ENCODE measurements around the gene SETDB2. TPM values are rescaled to one million over a fixed set of nuclear protein-coding genes. Genes with fewer than 3 reads are reported as not detected.
A peak's percentile ranks its signal among the peaks of the same experiment; 100 is the strongest.

SETDB2 gene
- total RNA-seq, 1 experiment from 2014 or later = 6.7 TPM

DNA sequence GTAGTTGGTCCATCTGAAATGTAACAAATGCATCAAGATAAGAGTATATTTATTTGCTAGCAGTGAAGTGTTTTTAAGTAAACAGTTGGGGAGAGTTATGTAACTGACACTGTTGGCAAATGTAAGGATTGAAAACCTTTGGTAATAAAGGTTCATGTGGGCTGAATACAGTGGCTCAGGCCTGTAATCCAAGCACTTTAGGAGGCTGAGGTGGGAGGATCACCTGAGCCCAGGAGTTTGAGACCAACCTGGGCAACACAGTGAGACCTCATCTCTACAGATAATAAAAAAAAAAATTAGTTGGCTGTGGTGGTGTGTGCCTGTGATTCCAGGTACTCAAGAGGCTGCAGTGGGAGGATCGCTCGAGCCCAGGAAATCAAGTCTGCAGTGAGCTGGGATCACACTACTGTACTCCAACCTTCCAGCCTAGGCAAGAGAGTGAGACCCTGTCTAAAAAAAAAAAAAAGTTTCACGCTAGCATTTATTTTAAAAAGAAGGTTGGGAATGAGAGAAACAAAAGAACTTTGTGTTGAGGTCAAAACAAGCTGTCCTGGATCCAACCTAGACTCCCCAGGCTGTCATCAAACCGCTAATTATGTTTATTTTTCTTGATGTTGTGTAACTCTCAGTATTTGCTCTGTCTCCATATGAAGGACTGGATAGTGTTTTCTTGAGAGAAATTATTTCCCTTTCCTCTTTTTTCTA, 20.7 kb downstream of the SETDB2 start:
- peak; percentile 66 for DNase-seq (ENCODE audit: low spot score)

GRCh38 chr13:49466292-49466838, 22.3 kb downstream of the SETDB2 start:
- DNase-seq (ENCODE audit: low spot score) = no peak

DNA sequence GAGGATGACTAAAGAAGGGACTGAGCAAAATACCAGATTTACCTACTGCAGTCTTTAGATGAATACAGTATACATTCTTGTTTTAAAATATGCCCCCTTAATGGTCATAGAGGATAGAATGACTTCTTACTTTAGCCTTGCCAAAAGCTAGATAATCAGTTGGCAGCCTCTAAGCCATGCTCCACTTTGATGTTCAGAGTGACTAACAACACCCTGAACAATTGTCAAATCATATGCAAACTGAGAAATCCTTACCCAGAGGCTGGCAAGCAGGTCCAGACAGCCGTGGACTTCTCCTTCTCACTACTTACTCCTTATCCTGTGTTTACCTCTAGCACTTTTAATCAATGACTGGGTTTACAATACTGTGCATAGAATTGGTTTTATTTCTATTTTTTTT, 28.1 kb downstream of the SETDB2 start:
- DNase-seq (ENCODE audit: low spot score) = no peak

DNA sequence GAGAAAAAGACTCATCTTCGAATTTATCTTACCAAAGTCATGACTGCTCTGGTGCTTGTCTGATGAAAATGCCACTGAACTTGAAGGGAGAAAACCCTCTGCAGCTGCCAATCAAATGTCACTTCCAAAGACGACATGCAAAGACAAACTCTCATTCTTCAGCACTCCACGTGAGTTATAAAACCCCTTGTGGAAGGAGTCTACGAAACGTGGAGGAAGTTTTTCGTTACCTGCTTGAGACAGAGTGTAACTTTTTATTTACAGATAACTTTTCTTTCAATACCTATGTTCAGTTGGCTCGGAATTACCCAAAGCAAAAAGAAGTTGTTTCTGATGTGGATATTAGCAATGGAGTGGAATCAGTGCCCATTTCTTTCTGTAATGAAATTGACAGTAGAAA, 32.5 kb downstream of the SETDB2 start:
- no peak for DNase-seq (ENCODE audit: low spot score)

- DNase-seq (ENCODE audit: low spot score) = no peak
Observed at GRCh38 chr13:49481788-49482187, 37.7 kb downstream of the SETDB2 start.

DNA sequence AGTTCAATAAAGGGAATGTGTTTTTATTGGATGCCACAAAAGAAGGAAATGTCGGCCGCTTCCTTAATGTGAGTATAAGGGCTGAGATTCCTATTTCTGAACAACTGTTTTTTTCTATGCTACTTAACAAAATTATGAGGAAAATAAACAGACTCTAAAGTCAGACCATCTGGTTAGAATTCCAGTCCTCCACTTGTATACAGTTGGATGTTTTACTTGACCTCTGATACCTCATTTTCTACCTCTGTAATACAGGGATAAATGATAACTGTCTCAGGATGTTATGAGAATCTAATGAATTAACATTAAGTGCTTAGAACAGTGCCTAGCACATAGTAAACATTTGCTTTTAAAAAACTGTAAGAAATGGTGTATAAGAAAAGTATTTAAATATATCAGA, 44.5 kb downstream of the SETDB2 start:
- no peak for DNase-seq (ENCODE audit: low spot score)

DNA sequence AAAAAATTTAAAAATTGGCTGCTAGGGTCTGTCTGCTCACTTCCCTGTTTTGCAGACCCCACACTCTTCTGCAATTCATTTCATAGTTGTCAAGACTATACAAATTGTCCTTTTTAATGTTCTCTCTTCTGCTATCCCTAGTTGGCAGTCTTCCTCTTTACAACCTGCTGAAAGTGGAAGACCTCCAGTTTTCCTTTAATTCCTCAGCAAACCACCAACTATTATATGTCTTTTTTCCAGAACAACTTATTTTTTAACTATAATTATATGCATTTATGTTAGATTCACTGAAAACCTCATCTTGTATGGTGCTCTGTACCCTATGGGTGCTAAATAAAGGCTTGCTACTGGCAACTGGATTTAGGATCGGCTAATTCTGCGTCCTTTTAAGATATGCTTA, 50.6 kb downstream of the SETDB2 start:
- no peak for DNase-seq (ENCODE audit: low spot score)

DNA sequence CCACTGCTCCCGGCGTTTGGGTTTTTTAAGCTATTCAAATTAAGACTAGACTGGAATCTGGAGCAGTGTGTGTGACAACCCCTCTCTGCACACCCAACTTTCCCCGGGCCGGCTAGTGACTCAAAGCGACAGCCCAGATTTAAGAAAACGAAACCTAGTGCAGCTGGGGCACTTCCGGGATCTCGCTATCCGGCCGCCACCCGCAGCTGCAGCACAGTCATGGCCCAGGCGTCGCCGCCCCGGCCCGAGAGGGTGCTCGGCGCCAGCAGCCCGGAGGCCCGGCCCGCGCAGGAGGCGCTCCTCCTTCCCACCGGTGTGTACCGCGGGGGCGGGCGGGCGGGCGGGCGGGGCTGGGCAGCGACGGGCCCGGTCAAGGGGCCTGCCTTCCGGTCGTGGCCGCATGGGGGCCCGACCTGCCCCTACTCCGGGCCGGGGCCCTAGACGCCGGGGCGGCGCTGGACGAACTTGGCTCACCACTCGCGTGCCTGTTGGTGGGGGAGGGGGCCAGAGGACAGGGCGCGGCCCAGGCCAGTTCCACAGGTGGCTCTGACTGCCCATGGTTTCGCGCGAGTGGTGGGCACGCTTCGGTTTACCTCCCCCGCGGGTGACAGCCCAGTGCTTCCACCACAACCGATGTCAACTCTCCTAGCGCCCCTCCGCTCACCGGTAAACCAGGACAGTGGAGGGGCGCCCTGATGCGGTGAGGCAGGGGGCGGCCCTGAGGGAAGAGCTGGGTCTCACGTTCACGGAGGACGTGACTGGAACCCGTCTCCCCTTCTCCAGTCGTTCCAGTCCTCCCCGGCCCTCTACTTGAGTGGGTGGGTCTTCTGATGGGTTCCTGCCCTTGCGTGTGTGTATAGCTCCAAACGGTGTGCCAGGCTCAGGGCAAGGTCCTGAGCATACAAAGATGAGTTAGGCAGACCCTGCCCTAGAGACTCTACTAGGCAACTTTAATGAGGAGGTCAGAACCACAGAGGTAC, 52.0 kb downstream of the SETDB2 start, which contains the start of gene PHF11:
PHF11 (plus strand) TSS at position 171 of the 980 bp plus-strand sequence; CDS start at position 220, 49 bp downstream.
- peak; percentile 59 for DNase-seq (ENCODE audit: low spot score)

DNA sequence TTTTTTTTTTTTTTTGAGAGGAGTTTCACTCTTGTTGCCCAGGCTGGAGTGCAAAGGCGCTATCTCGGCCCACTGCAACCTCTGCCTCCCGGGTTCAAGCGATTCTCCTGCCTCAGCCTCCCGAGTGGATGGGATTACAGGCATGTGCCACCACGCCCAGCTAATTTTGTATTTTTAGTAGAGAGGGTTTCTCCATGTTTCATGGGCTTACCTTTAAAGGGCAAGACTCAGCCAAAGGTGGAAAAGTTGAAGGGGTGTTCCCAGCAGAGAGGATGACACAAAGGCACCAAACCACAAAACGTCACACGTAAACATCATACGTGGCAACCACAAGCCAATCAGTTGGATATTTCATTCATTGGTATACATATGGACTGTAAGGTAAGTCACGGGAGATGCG, 52.8 kb downstream of the SETDB2 start:
- DNase-seq (ENCODE audit: low spot score) = peak; percentile 17

DNA sequence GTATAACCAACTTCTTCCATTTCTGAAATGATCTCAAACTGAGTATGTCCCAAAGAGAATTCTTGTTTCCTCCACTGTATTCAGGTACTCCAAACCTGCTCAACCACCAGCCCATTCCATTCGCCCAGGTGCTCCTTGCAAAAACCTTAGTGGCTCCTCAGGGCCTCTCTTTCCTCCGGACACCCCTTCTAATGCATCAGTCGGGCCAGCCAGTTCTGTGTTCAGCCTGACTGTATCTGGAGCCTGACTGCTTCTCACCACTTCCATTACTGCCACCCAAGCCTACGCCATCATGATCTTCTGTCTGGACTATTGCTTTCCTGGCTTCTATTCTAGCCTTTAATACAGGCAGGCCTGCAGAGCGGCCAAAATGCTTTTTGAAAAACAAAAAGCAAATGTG, 53.2 kb downstream of the SETDB2 start:
- DNase-seq (ENCODE audit: low spot score) = no peak

- no peak for DNase-seq (ENCODE audit: low spot score)
Observed at GRCh38 chr13:49498206-49498605, 54.1 kb downstream of the SETDB2 start.

GRCh38 chr13:49499889-49500660, 56.0 kb downstream of the SETDB2 start:
- DNase-seq (ENCODE audit: low spot score) = peak; percentile 59

- DNase-seq (ENCODE audit: low spot score) = peak; percentile 14
Observed at GRCh38 chr13:49502954-49503353, 58.9 kb downstream of the SETDB2 start.

DNA sequence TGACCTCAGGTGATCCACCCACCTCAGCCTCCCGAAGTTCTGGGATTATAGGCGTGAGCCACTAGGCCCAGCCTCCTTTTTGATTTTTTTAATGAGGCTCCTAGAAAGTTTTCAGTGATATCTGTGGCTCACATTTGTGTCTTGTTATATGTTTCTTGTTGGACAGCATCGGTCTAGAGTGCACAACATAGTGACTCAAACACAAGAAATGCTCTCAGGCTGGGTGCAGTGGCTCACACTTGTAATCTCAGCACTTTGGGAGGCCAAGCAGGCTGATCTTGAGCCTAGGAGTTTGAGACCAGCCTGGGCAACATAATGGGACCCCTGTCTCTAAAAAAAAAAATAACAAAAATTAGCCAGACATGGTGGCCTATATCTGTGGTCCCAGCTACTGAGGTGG, 59.9 kb downstream of the SETDB2 start:
- no peak for DNase-seq (ENCODE audit: low spot score)

DNA sequence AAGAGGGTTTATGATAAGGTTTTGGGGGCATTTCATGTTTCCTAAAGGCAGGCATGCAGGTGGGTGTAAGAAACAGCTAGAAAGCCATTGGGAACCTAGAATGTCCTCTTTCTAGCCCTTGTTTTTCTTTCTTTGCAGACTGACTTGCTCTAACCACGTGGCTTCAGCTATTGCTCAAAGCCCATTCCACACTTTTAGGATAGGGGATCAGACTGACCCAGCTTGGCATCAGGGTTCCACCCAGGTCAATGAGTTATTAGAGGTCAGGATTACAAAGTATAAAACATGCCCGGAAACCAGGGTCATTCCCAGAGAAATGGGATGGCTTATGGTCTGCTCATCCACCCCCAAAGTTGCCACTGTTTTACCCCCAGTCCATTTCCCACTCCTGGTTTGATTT, 68.5 kb downstream of the SETDB2 start:
- DNase-seq (ENCODE audit: low spot score) = no peak

GRCh38 chr13:49516467-49516866, 72.4 kb downstream of the SETDB2 start:
- no peak for DNase-seq (ENCODE audit: low spot score)

DNA sequence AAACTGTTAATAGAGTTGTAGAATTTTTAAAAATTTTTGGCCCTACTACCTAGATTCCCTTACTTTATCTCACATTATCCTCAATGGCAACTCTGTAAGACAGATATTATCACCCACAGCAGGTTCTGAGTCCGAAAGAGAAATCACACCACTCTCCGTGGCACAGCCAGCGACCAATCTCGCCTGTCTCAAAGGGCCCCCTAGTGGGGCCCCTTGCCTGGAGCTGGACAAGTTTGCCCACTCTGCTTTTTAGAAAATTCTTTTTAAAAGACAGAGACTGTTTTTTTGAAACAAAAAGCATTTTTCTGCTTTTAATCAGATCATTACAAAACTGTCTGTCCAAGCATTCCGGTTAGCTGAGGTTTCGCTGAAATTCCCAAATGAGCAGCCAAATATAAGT, 73.4 kb downstream of the SETDB2 start:
- no peak for DNase-seq (ENCODE audit: low spot score)

- no peak for DNase-seq (ENCODE audit: low spot score)
Observed at GRCh38 chr13:49521224-49521623, 77.2 kb downstream of the SETDB2 start.

DNA sequence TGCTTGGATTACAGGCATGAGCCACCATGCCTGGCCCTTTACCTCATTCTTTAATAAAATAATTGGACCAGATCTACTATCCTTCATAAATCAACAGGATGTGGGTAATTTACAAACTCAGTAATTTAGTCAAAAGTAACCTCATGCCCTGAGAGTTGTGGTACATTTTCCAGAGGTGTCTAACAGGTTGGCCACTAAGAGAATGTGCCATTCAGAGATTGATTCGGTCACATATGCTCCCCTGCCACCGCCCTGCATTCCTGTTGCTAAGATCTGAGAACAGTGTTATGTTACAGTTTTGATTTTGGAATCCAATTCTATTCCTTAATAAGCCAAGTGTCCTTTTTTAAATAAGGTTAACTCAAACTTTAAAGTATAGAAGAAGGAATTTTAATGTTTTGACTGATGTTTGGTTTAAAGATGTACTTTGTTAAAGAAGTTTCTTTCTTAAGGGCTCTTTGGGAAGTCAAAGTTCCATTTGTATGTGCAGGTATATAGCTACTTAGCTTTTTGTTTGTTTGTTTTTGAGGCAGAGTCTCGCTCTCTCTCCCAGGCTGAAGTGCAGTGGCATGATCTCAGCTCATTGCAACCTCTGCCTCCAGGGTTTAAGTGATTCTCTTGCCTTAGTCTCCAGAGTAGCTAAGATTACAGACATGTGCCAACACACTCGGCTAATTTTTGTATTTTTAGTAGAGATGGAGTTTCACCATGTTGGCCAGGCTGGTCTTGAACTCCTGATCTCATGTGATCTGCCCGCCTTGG, 80.8 kb downstream of the SETDB2 start:
- peak; percentile 5 for DNase-seq (ENCODE audit: low spot score)

DNA sequence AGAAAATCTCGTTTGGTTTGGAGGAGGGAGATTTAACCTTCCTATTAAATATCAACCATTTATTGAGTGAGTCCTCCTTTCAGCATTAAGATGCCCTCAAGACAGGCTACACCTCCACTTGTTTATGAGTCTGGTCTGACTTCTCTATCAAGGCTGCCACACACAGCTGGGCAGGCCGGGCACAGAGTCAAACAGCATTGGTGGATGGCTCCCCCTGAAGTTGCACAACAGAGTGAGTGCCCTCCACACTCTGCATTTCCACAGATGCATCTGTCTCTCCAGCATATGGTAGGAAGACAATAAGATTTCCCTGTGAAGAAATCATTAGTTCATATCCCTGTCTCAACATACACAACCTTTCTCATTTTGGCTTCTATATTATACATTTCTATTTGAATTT, 83.0 kb downstream of the SETDB2 start:
- DNase-seq (ENCODE audit: low spot score) = no peak

DNA sequence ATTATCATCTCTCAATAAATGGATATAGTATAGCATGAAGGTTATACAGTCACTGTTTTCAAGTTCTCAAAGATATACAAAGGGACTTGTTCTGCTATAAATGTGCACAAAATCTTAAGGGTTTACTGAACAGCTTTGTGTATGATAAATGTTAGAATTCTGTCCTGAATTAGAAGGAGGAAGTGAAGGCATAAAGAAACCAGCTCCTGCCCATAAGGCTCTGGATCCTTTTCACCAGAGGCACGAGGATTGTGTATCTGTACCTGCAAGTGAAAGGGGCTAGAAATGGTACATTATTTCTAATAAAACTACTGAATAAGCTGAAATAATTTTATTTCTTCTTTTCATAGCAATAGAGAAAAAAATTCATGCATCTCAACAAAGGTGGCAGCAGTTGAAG, 84.1 kb downstream of the SETDB2 start:
- DNase-seq (ENCODE audit: low spot score) = no peak
